Smooth muscle cell (in vitro differentiated cells): ENCODE results near the gene RPA1. TPM values are rescaled to one million over a fixed set of nuclear protein-coding genes. Genes with fewer than 3 reads are reported as not detected.
"Not testable (repeated sequence)": the region's sequence is repeated elsewhere in the genome, so short reads cannot be mapped to it uniquely, and the experiment has no call there.

Experiments
- DNase-seq: peaks from one replicate; lab custom pipeline; 2025; ENCODE audit not compliant: unreplicated experiment; lab: John Stamatoyannopoulos, UW
- H2AFZ ChIP-seq: fragments of 200-600 bp; sonication (generic); 2 replicates; pipeline ENCODE4 v1.6.0; 2016; ENCODE audit warnings: antibody characterized with exemption, low read depth, mild to moderate bottlenecking
- H3F3A ChIP-seq: fragments of 200-600 bp; sonication (generic); 2 replicates; pipeline ENCODE4 v1.6.0; 2017; ENCODE audit warnings: antibody characterized with exemption, low read depth
- H3K27ac ChIP-seq: fragments of 200-600 bp; sonication (generic); 2 replicates; pipeline ENCODE4 v1.5.1; 2016; ENCODE audit warnings: low read depth, mild to moderate bottlenecking
- H3K27me3 ChIP-seq: fragments of 200-600 bp; sonication (generic); 2 replicates; pipeline ENCODE4 v1.6.1; 2016; ENCODE audit warnings: low read depth, mild to moderate bottlenecking
- H3K36me3 ChIP-seq: fragments of 200-600 bp; sonication (generic); 2 replicates; pipeline ENCODE4 v1.5.1; 2016; ENCODE audit warnings: low read depth
- H3K4me1 ChIP-seq: fragments of 200-600 bp; sonication (generic); 2 replicates; pipeline ENCODE4 v1.5.1; 2016; ENCODE audit warnings: low read depth
- H3K4me2 ChIP-seq: fragments of 200-600 bp; sonication (generic); 2 replicates; pipeline ENCODE4 v1.6.0; 2016; ENCODE audit warnings: mild to moderate bottlenecking
- H3K4me3 ChIP-seq: fragments of 200-600 bp; sonication (generic); 2 replicates; pipeline ENCODE4 v1.5.1; 2016; ENCODE audit warnings: mild to moderate bottlenecking
- H3K79me2 ChIP-seq: fragments of 200-600 bp; sonication (generic); 2 replicates; pipeline ENCODE4 v1.6.0; 2016; ENCODE audit warnings: low read depth, mild to moderate bottlenecking
- H3K9ac ChIP-seq: fragments of 200-600 bp; sonication (generic); 2 replicates; pipeline ENCODE4 v1.6.0; 2016; ENCODE audit warnings: low read depth
- H3K9me3 ChIP-seq: fragments of 200-600 bp; sonication (generic); replicated peaks from 2 replicates; pipeline ENCODE4 v1.5.1; 2016; ENCODE audit warnings: low read depth
- H4K20me1 ChIP-seq: fragments of 200-600 bp; sonication (generic); 2 replicates; pipeline ENCODE4 v1.6.0; 2016; ENCODE audit warnings: low read depth
- WGBS: methylation state at CpG from one replicate; pipeline ENCODE4 v1.1.7; 2016; ENCODE audit warnings: low lambda C conversion rate; 5-methylcytosine and 5-hydroxymethylcytosine counted together
- polyA plus RNA-seq: library from polyadenylated mRNA; unstranded; fragments of >200 nt; fragmentation: Nextera tagmentation; extraction: Ambion mirVana; gene quantifications from 2 replicates; pipeline ENCODE4 v1.2.1, GENCODE V29; 2016
- total RNA-seq: library from RNA; depleted of rRNA; stranded (reverse); fragments of >200 nt; gene quantifications from 2 replicates; pipeline ENCODE4 v1.2.3, GENCODE V29; 2014
- TF ChIP-seq, protein P1 (sequence below): fragments of 200-600 bp; sonication (generic); IDR thresholded peaks from 2 replicates; pipeline ENCODE4 v1.5.1; 2017; ENCODE audit warnings: borderline replicate concordance, mild to moderate bottlenecking, antibody characterized with exemption; ENCODE audit not compliant: insufficient read depth, poor library complexity, severe bottlenecking

RPA1 gene
- total and polyA plus RNA-seq, 2 experiments from 2014 or later = 29.6 to 46.3 TPM

DNA sequence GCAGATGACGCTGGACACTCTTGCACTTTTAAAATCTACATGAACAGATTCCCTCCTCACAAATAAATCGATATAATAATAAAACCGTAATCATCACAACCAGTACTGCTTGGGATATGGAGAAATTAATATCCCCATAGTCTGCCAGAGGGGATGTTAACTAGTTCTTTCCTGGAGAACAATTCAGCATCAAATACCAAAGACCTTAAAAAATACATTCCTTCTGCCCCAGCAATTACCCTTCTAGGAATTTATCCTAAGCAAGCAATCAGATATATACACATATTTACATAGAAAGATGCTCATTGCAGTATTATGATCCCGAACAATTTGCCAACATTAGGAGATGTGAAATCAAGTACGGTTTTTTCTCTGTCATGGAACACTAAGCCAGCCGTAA lies 21.9 kb upstream of the RPA1 start:
- Histone ChIP-seq H3K9me3 (no peaks in the 10 kb centered on the region), H3K36me3 (no peaks in the 10 kb centered on the region), H3K79me2 (no peaks in the 10 kb centered on the region), H3K27me3 (no peaks in the 10 kb centered on the region), H3K27ac (no peak overlapping the region), H3K4me2 (no peak overlapping the region), H3F3A (no peaks in the 10 kb centered on the region), H2AFZ (no peak overlapping the region), H3K4me1 (no peaks in the 10 kb centered on the region), H3K9ac (no peak overlapping the region), H4K20me1 (no peaks in the 10 kb centered on the region), H3K4me3 (no peak overlapping the region)
- no peak for DNase-seq
- TF ChIP-seq, protein P1, sequence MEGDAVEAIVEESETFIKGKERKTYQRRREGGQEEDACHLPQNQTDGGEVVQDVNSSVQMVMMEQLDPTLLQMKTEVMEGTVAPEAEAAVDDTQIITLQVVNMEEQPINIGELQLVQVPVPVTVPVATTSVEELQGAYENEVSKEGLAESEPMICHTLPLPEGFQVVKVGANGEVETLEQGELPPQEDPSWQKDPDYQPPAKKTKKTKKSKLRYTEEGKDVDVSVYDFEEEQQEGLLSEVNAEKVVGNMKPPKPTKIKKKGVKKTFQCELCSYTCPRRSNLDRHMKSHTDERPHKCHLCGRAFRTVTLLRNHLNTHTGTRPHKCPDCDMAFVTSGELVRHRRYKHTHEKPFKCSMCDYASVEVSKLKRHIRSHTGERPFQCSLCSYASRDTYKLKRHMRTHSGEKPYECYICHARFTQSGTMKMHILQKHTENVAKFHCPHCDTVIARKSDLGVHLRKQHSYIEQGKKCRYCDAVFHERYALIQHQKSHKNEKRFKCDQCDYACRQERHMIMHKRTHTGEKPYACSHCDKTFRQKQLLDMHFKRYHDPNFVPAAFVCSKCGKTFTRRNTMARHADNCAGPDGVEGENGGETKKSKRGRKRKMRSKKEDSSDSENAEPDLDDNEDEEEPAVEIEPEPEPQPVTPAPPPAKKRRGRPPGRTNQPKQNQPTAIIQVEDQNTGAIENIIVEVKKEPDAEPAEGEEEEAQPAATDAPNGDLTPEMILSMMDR = no peak
- 96% methylated on average over 6 of the region's 6 CpGs for WGBS

DNA sequence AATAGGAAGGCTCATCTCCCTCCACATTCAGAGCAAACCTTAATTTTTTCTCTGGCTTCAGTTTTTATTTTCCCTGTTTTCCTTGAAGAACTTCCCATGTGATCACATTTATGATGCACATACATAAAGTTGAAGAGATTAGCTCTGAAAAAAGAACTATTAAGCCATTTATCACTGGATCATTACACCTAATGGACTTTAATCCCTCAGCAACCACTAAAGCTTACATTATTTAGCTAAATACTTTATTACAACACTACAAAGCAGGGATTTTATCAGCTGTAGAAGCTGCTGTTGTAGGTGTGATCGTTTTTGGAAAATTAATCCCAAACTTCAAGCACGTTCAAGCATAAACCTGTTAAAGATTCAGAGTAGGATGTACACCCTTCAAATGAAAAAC lies 21.2 kb upstream of the RPA1 start:
- Histone ChIP-seq H3K4me1 (no peaks in the 10 kb centered on the region), H3K79me2 (no peaks in the 10 kb centered on the region), H3K27ac (no peak overlapping the region), H2AFZ (no peak overlapping the region), H4K20me1 (no peaks in the 10 kb centered on the region), H3K4me3 (no peak overlapping the region), H3K9me3 (no peaks in the 10 kb centered on the region), H3K27me3 (no peaks in the 10 kb centered on the region), H3K9ac (no peak overlapping the region), H3F3A (no peaks in the 10 kb centered on the region), H3K36me3 (no peaks in the 10 kb centered on the region), H3K4me2 (no peak overlapping the region)
- WGBS = 91% methylated on average over 2 of the region's 2 CpGs
- TF ChIP-seq, protein P1 = no peak
- DNase-seq = no peak

GRCh38 chr17:1809815-1810214 lies 20.0 kb upstream of the RPA1 start:
- DNase-seq, H3K4me2 ChIP-seq, H3K27me3 ChIP-seq, H3K4me3 ChIP-seq, H4K20me1 ChIP-seq, H2AFZ ChIP-seq, H3K36me3 ChIP-seq, H3F3A ChIP-seq, H3K27ac ChIP-seq, H3K79me2 ChIP-seq, H3K9ac ChIP-seq, H3K9me3 ChIP-seq, H3K4me1 ChIP-seq: not testable (repeated sequence)
- 98% methylated on average over 8 of the region's 8 CpGs for WGBS

GRCh38 chr17:1810450-1811103 lies 19.2 kb upstream of the RPA1 start:
- H3K9ac ChIP-seq = no peak overlapping the region
- no peaks in the 10 kb centered on the region for H4K20me1 ChIP-seq
- 95% methylated on average over 20 of the region's 20 CpGs for WGBS
- no peaks in the 10 kb centered on the region for H3K79me2 ChIP-seq
- no peak overlapping the region for H2AFZ ChIP-seq
- no peaks in the 10 kb centered on the region for H3K27me3 ChIP-seq
- no peak overlapping the region for H3K4me2 ChIP-seq
- H3F3A ChIP-seq = no peaks in the 10 kb centered on the region
- TF ChIP-seq, protein P1 = no peak
- H3K4me3 ChIP-seq = no peak overlapping the region
- H3K4me1 ChIP-seq = no peaks in the 10 kb centered on the region
- no peak overlapping the region for H3K27ac ChIP-seq
- no peaks in the 10 kb centered on the region for H3K9me3 ChIP-seq
- no peak for DNase-seq
- no peaks in the 10 kb centered on the region for H3K36me3 ChIP-seq
